Activated CD4-positive, alpha-beta T cell treated with anti-CD3 and anti-CD28 coated beads, Interleukin-2, Interleukin-6, amounts not matched to agents 100 ng/mL and 50 ng/mL, durations not matched to agents 16 hours and 8 hours (primary cell): Measurements from ENCODE around the gene RPL37A.
A peak's percentile ranks its signal among the peaks of the same experiment; 100 is the strongest.
"Not testable (repeated sequence)": the region's sequence is repeated elsewhere in the genome, so short reads cannot be mapped to it uniquely, and the experiment has no call there.

Source experiments
- DNase-seq: peaks from one replicate; pipeline ENCODE4 v3.0.0-alpha.2; 2020

Gene RPL37A

DNA sequence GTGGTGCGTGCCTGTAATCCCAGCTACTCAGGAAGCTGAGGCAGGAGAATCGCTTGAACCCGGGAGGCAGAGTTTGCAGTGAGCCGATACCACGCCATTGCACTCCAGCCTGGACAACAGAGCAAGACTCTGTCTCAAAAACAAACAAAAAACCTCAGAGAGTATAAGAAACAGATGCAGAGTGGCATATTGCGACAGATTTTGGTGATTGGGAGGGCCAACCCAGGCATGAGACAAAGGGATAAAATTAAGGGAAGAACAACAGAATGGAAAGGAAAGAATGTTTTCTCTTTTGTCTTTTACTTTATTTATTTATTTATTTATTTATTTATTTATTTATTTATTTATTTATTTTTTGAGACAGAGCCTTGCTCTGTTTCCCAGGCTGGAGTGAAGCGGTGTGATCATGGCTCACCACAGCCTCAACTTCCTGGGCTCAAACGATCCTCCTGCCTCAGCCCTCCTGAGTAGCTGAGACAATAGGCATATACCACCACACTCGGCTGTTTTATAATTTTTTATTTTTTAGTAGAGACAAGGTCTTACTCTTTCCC is 20.0 kb downstream of the RPL37A start:
- not testable (repeated sequence) for DNase-seq

- peak; percentile 71 for DNase-seq
These were observed 20.6 kb downstream of the RPL37A start for GRCh38 chr2:216519154-216519762.

GRCh38 chr2:216520112-216520511 is 21.5 kb downstream of the RPL37A start:
- no peak for DNase-seq

- no peak for DNase-seq
These were observed 24.4 kb downstream of the RPL37A start for GRCh38 chr2:216522892-216523502.

GRCh38 chr2:216525972-216526371 is 27.3 kb downstream of the RPL37A start:
- DNase-seq = no peak

DNA sequence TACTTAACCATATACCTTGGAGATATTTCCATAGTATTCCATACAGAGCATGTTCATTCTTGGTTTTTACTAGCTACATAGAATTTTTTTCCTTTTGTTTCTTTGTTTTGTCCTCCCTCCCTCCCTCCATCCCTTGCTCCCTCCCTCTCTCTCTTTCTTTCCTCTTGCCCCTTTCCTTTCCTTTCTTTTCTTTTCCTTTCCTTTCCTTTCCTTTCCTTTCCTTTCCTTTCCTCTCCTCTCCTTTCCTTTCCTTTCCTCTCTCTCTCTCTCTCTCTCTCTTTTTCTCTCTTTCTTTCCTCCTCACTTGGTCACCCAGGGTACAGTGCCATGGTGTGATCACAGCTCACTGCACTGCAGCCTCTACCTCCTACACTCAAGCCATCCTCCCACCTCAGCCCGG is 28.3 kb downstream of the RPL37A start:
- no peak for DNase-seq

DNA sequence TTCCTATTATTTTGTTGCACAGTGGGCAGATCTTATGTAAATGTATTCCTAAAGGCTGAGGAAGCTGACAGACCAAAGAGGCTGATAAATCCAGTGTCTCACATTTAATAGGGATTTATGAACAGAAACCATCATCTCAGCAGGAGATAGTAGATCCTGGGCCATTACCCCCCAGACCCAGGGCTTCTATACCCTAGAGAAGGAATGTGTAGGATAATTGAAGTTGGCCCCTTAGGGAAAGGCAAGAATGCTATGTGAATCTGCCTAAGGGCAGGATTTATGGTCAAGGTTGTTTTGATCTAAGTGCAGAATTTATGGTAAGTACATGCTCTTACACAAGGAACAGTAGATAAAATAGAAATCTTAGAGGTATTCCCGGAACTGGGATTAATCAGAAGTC is 29.0 kb downstream of the RPL37A start:
- DNase-seq = no peak

DNA sequence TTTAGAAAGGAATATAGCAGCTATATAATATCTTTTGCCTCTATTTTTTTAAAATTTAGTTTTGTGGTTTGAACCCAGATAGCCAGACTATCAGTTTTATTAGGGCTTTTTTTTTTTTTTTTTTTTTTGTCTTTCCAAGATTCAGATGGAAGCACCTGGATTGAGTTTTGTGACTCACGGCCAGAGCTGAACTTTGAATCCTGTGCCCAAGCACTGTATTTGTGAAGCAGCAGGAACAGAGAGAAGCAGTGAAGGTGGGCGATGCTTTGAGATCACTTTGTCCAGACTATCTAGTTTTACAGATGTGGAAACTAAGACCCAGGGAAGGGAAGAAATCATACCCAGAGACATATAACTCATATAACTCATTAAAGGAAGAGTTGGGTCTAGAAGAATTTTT is 33.9 kb downstream of the RPL37A start:
- DNase-seq = no peak

DNA sequence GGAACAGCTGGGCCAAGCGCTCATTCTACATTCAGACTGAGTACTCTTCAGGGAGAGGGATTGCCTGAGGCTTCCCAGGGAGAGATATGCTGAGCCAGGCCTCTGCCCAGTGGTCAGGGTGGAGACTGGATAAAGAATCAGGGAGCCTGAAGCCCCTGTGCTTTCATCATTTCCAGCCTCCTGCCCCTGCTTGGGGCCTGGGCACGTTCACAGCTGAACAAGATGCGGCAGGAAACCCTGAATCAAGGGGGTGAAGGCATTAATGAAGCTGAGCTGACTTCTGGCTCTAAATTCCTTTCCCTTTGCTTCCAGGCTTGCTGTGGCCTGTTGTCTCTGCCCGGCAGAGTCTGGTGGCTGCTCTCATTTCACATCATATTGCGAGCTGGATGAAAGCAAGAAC is 35.0 kb downstream of the RPL37A start:
- no peak for DNase-seq

DNA sequence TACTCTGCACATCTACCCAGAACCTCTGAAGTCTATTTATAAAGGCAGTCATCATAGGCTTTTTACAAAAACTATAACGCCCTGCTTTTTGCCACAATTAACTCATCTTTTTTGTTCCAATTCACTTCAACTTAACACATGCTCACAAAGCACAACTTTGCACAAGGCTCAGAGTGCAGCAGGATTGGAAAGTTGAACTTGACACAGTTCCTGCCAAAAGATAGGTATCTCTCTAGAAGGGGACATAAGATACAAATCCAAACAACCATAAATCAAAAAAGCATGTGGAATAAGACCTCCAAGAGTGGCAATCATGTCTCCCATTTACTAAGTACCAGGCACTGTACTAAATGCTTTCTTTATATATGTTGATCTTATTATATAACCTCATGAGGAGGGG is 36.2 kb downstream of the RPL37A start:
- DNase-seq = no peak

GRCh38 chr2:216535454-216535995 is 36.9 kb downstream of the RPL37A start:
- DNase-seq = no peak

- no peak for DNase-seq
These were observed 38.1 kb downstream of the RPL37A start for GRCh38 chr2:216536734-216537210.

GRCh38 chr2:216537366-216537765 is 38.7 kb downstream of the RPL37A start:
- no peak for DNase-seq

DNA sequence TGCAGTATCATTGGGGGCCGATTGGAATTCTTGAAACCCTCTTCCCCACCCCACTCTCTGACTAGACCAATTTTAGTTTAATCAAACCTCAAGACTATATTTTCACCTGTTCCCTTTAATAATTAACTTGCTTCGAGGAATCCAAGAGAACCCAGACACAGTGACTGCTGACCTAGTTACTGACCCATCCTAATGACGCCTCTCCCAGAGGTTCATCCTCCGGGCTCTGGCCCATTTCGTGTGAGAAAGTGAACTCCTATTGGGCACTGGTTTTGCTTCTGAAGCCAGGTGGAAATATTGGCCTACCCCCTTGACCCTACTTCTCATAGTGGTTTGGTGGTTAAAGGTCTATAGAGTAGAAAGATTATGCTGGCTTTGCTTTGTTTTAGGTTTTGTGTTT is 39.9 kb downstream of the RPL37A start:
- DNase-seq = no peak

GRCh38 chr2:216539120-216539519 is 40.5 kb downstream of the RPL37A start:
- no peak for DNase-seq

GRCh38 chr2:216539791-216540241 is 41.2 kb downstream of the RPL37A start:
- DNase-seq = no peak

- no peak for DNase-seq
These were observed 42.3 kb downstream of the RPL37A start for GRCh38 chr2:216540920-216541319.

GRCh38 chr2:216541505-216541904 is 42.9 kb downstream of the RPL37A start:
- no peak for DNase-seq

- DNase-seq = no peak
These were observed 46.7 kb downstream of the RPL37A start for GRCh38 chr2:216545359-216545758.

GRCh38 chr2:216546241-216546640 is 47.6 kb downstream of the RPL37A start:
- no peak for DNase-seq

- no peak for DNase-seq
These were observed 48.2 kb downstream of the RPL37A start for GRCh38 chr2:216546641-216547403.

DNA sequence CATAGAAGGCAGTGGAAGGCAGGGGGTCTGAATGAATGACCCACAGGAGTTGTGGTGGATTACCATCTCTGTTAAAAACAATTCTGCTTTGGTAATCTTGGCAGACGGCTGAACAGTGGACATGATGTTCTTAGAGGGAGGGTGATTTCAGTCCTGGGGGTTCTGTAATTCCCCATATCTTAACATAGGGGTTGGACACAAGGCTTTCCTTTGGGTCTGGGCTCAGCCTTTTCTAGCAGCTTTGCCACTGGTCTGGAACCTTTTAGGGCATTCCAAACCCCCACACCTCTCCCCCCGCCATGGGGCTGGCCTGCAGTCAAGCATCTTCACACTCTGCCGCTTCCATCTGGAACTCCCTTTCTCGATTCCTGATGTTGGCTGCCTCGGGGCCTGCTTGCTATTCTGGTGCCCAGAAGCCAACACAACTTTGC is 50.3 kb downstream of the RPL37A start:
- DNase-seq = no peak

GRCh38 chr2:216549926-216550690 is 51.5 kb downstream of the RPL37A start:
- no peak for DNase-seq
